ENCODE measurements around the gene CFAP90.

Gene CFAP90

GRCh38 chr5:7842531-7842930 lies 8.4 kb downstream of the CFAP90 start:
- DNase-seq (ENCODE audit: low read depth) = no peak
- no peak overlapping the region for H3K4me3 ChIP-seq (ENCODE audit: low read depth, low read length)
- TF ChIP-seq CTCF (IDR thresholded peaks at IDR 0.05; ENCODE audit: low read depth, low read length, missing control alignments) = no peak
- in situ Hi-C loops (cut with HindIII; ENCODE audit: low sequenced_read_pairs) = no loop called here

- TF ChIP-seq CTCF (IDR thresholded peaks at IDR 0.05; ENCODE audit: low read depth, low read length, missing control alignments) = no peak
- H3K4me3 ChIP-seq (ENCODE audit: low read depth, low read length) = no peak overlapping the region
- no peak for DNase-seq (ENCODE audit: low read depth)
- in situ Hi-C loops (cut with HindIII; ENCODE audit: low sequenced_read_pairs) = no loop called here
Observed at GRCh38 chr5:7837403-7837802, 13.5 kb downstream of the CFAP90 start.

GRCh38 chr5:7834982-7835381 lies 16.0 kb downstream of the CFAP90 start:
- DNase-seq (ENCODE audit: low read depth) = no peak
- no peak overlapping the region for H3K4me3 ChIP-seq (ENCODE audit: low read depth, low read length)
- TF ChIP-seq CTCF (IDR thresholded peaks at IDR 0.05; ENCODE audit: low read depth, low read length, missing control alignments) = no peak
- in situ Hi-C loops (cut with HindIII; ENCODE audit: low sequenced_read_pairs) = no loop called here

- DNase-seq (ENCODE audit: low read depth) = no peak
- in situ Hi-C loops (cut with HindIII; ENCODE audit: low sequenced_read_pairs) = no loop called here
- H3K4me3 ChIP-seq (ENCODE audit: low read depth, low read length) = no peak overlapping the region
- TF ChIP-seq CTCF (IDR thresholded peaks at IDR 0.05; ENCODE audit: low read depth, low read length, missing control alignments) = no peak
Observed at GRCh38 chr5:7828269-7828668, 22.7 kb downstream of the CFAP90 start.

GRCh38 chr5:7827610-7828009 lies 23.3 kb downstream of the CFAP90 start:
- in situ Hi-C loops (cut with HindIII; ENCODE audit: low sequenced_read_pairs) = no loop called here
- DNase-seq (ENCODE audit: low read depth) = no peak
- H3K4me3 ChIP-seq (ENCODE audit: low read depth, low read length) = no peak overlapping the region
- peak; percentile 56 for TF ChIP-seq CTCF (IDR thresholded peaks at IDR 0.05; ENCODE audit: low read depth, low read length, missing control alignments)

GRCh38 chr5:7825630-7826029 lies 25.3 kb downstream of the CFAP90 start:
- no peak for DNase-seq (ENCODE audit: low read depth)
- in situ Hi-C loops (cut with HindIII; ENCODE audit: low sequenced_read_pairs) = no loop called here

More at GRCh38 chr5:7825630-7826029, 25.3 kb downstream of the CFAP90 start:
- TF ChIP-seq CTCF (IDR thresholded peaks at IDR 0.05; ENCODE audit: low read depth, low read length, missing control alignments) = no peak
- no peak overlapping the region for H3K4me3 ChIP-seq (ENCODE audit: low read depth, low read length)

All from astrocyte of the cerebellum (primary cell).